Astrocyte (in vitro differentiated cells and primary cell): ENCODE measurements around the gene SLC51B. TPM values are rescaled to one million over a fixed set of nuclear protein-coding genes. Genes with fewer than 3 reads are reported as not detected.

Source experiments
- DNase-seq: peaks from one replicate; pipeline ENCODE4 v3.0.0-alpha.2; 2010; ENCODE audit warnings: low read depth
- FAIRE-seq: peaks from 2 replicates; lab custom pipeline; 2011; peaks lifted over from hg19 to GRCh38; lab: Jason Lieb, UNC
- H2AFZ ChIP-seq: 2 replicates; pipeline ENCODE4 v1.6.0; 2012; ENCODE audit warnings: low read depth, low read length, inconsistent platforms
- H3K27ac ChIP-seq: 2 replicates; pipeline ENCODE4 v1.5.1; 2011; ENCODE audit warnings: low read depth, low read length, inconsistent platforms
- H3K27me3 ChIP-seq: 2 replicates; pipeline ENCODE4 v1.6.0; 2011; ENCODE audit warnings: low read length, inconsistent platforms; ENCODE audit not compliant: insufficient read depth
- H3K36me3 ChIP-seq: 2 replicates; pipeline ENCODE4 v1.5.1; 2011; ENCODE audit warnings: low read length, inconsistent platforms; ENCODE audit not compliant: insufficient read depth
- H3K4me1 ChIP-seq: 2 replicates; pipeline ENCODE4 v1.5.1; 2011; ENCODE audit warnings: low read length, inconsistent platforms; ENCODE audit not compliant: insufficient read depth
- H3K4me2 ChIP-seq: 2 replicates; pipeline ENCODE4 v1.6.0; 2012; ENCODE audit warnings: low read length, inconsistent platforms
- H3K4me3 ChIP-seq: 2 replicates; pipeline ENCODE4 v1.5.1; 2011; ENCODE audit warnings: low read depth, mild to moderate bottlenecking, low read length, inconsistent platforms; ENCODE audit not compliant: insufficient read depth
- H3K79me2 ChIP-seq: 2 replicates; pipeline ENCODE4 v1.6.0; 2012; ENCODE audit warnings: mild to moderate bottlenecking, low read length, inconsistent platforms; ENCODE audit not compliant: insufficient read depth
- H3K9ac ChIP-seq: 2 replicates; pipeline ENCODE4 v1.6.0; 2012; ENCODE audit warnings: mild to moderate bottlenecking, low read length, inconsistent platforms
- H3K9me3 ChIP-seq: 2 replicates; pipeline ENCODE4 v1.5.1; 2012; ENCODE audit warnings: low read depth, mild to moderate bottlenecking, low read length, inconsistent platforms; ENCODE audit not compliant: insufficient read depth
- H4K20me1 ChIP-seq: 2 replicates; pipeline ENCODE4 v1.6.0; 2012; ENCODE audit warnings: low read length, inconsistent platforms; ENCODE audit not compliant: insufficient read depth
- H3K27ac Mint-ChIP-seq: one replicate; pipeline ENCODE4 v1.8.0; 2021; ENCODE audit warnings: mild to moderate bottlenecking, mixed read lengths; ENCODE audit not compliant: unreplicated experiment
- H3K27me3 Mint-ChIP-seq: one replicate; pipeline ENCODE4 v1.8.0; 2021; ENCODE audit warnings: low read depth, mixed read lengths; ENCODE audit not compliant: unreplicated experiment
- H3K36me3 Mint-ChIP-seq: one replicate; pipeline ENCODE4 v1.8.0; 2021; ENCODE audit warnings: low read depth, mixed read lengths; ENCODE audit not compliant: unreplicated experiment
- H3K4me1 Mint-ChIP-seq: one replicate; pipeline ENCODE4 v1.8.0; 2021; ENCODE audit warnings: low read depth, mixed read lengths; ENCODE audit not compliant: unreplicated experiment
- H3K4me3 Mint-ChIP-seq: one replicate; pipeline ENCODE4 v1.8.0; 2021; ENCODE audit warnings: mild to moderate bottlenecking, moderate library complexity, mixed read lengths; ENCODE audit not compliant: unreplicated experiment
- H3K9me3 Mint-ChIP-seq: one replicate; pipeline ENCODE4 v1.8.0; 2021; ENCODE audit warnings: mild to moderate bottlenecking, mixed read lengths; ENCODE audit not compliant: unreplicated experiment
- EZH2 ChIP-seq: IDR thresholded peaks from 2 replicates; pipeline ENCODE4 v1.6.1; 2012; ENCODE audit warnings: mild to moderate bottlenecking, low read length, inconsistent platforms; ENCODE audit not compliant: insufficient read depth
- total RNA-seq: library from RNA; stranded (reverse); gene quantifications from 2 replicates; pipeline ENCODE4 v1.2.1, GENCODE V29; 2021
- TF ChIP-seq, protein P1 (sequence below): IDR thresholded peaks from 2 replicates; pipeline ENCODE4 v1.5.1; 2011; ENCODE audit warnings: low read depth, mild to moderate bottlenecking, inconsistent platforms, low read length, moderate library complexity; ENCODE audit not compliant: insufficient read depth

The SLC51B gene
- total RNA-seq, 1 donor from 2014 or later = not detected

DNA sequence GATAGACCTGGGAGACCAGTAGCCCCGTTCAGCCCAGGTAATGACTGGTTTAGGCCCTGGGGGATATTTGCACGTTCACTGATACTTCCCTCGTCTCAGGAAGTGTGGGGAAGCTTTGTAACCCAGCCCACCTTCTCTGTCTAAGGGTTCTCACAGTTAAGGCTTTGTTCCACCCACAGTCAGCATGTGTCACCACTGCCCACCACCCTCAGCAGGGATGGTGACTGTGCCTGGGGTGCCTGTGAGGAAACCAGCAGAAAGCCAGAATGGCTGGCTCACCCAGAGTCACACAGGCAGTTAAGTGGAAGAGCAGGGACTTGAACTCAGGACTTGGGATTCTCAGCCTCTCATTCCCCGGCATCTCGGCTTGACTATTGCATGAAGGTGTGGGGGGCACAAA, 36.6 kb downstream of the SLC51B start:
- Mint-ChIP-seq H3K36me3 (no peaks in the 10 kb centered on the region), H3K9me3 (no peaks in the 10 kb centered on the region), H3K4me3 (no peak overlapping the region), H3K27me3 (peaks cover 67% of the 10 kb centered on the region), H3K4me1 (peaks cover 9% of the 10 kb centered on the region), H3K27ac (no peak overlapping the region)
- Histone ChIP-seq H3K27me3 (peaks cover 54% of the 10 kb centered on the region), H2AFZ (no peak overlapping the region), H3K4me1 (peaks cover 9% of the 10 kb centered on the region), H3K27ac (no peak overlapping the region), H4K20me1 (no peaks in the 10 kb centered on the region), H3K79me2 (no peaks in the 10 kb centered on the region), H3K4me3 (no peak overlapping the region), H3K9me3 (no peaks in the 10 kb centered on the region), H3K4me2 (no peak overlapping the region), H3K9ac (no peak overlapping the region), H3K36me3 (no peaks in the 10 kb centered on the region)
- DNase-seq (no peak), FAIRE-seq (no peak)
- no peak for TF ChIP-seq EZH2
- TF ChIP-seq, protein P1, sequence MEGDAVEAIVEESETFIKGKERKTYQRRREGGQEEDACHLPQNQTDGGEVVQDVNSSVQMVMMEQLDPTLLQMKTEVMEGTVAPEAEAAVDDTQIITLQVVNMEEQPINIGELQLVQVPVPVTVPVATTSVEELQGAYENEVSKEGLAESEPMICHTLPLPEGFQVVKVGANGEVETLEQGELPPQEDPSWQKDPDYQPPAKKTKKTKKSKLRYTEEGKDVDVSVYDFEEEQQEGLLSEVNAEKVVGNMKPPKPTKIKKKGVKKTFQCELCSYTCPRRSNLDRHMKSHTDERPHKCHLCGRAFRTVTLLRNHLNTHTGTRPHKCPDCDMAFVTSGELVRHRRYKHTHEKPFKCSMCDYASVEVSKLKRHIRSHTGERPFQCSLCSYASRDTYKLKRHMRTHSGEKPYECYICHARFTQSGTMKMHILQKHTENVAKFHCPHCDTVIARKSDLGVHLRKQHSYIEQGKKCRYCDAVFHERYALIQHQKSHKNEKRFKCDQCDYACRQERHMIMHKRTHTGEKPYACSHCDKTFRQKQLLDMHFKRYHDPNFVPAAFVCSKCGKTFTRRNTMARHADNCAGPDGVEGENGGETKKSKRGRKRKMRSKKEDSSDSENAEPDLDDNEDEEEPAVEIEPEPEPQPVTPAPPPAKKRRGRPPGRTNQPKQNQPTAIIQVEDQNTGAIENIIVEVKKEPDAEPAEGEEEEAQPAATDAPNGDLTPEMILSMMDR = no peak

DNA sequence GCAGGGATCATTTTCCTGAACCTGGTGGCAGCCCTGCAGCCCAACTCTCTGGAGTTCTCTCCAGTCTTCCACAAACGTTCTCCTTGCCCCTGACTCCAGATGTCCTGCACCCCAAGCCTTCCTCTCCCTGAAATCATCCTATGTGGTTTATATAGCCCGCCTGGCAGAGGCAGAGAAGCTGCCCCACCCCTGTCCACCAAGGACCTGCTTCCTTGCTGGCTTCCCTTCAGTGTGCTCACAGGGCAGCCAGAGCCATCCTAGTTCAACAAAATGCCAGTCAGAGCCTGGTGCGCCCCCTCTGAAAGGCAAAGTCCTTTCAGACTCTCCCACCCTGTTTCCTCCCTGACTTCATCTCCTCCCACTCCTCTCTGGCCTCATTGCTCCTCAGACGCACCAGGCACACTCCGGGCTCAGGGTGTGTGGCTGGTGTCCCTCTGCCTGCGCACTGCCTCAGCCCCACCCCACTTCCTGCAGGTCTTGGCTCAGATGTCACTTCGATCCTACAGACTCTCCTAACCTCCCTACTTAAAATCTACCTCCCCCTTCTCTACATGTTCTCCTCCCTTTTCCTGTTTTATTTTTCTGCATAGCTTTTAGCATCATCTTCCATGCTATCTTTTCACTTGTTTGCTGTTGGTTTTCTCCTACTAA, 37.2 kb downstream of the SLC51B start:
- H3K4me3 Mint-ChIP-seq = peak overlapping the region; percentile 6
- no peaks in the 10 kb centered on the region for H4K20me1 ChIP-seq
- DNase-seq = no peak
- H3K4me2 ChIP-seq = peak overlapping the region; percentile 33
- no peak overlapping the region for H2AFZ ChIP-seq
- peaks cover 51% of the 10 kb centered on the region for H3K27me3 ChIP-seq
- no peaks in the 10 kb centered on the region for H3K9me3 ChIP-seq
- TF ChIP-seq, protein P1 = no peak
- TF ChIP-seq EZH2 = no peak
- peaks cover 9% of the 10 kb centered on the region for H3K4me1 Mint-ChIP-seq
- no peak overlapping the region for H3K27ac ChIP-seq
- no peaks in the 10 kb centered on the region for H3K79me2 ChIP-seq
- no peak for FAIRE-seq
- H3K36me3 ChIP-seq = no peaks in the 10 kb centered on the region
- no peak overlapping the region for H3K9ac ChIP-seq
- H3K4me1 ChIP-seq = peaks cover 9% of the 10 kb centered on the region
- H3K27me3 Mint-ChIP-seq = peaks cover 73% of the 10 kb centered on the region
- H3K4me3 ChIP-seq = no peak overlapping the region
- H3K9me3 Mint-ChIP-seq = no peaks in the 10 kb centered on the region
- no peaks in the 10 kb centered on the region for H3K36me3 Mint-ChIP-seq
- no peak overlapping the region for H3K27ac Mint-ChIP-seq

DNA sequence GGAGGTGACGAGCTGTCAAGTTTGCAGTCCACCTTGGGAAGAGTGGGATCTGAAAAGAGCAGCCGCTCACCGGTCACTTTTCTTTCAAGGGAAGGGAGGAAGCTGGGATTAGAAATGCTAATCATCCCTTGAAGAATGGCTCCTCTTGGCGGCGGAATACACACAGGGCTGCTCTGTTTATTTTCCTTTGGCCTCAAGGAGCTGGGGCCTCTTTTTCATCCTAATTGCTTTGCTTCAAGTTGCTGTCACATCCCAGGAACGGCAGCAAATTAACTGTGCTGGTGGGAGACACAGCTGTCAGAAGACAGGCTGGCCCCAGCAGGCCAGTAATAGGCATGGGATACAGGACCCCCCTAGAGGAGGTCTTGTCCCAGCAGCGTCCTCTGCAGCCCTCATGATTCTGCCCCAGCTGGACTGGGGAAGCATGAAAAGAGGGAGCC, 38.1 kb downstream of the SLC51B start:
- Histone ChIP-seq H2AFZ (no peak overlapping the region), H3K4me3 (no peak overlapping the region), H3K9me3 (no peaks in the 10 kb centered on the region), H4K20me1 (no peaks in the 10 kb centered on the region), H3K27me3 (peaks cover 44% of the 10 kb centered on the region), H3K36me3 (no peaks in the 10 kb centered on the region), H3K79me2 (no peaks in the 10 kb centered on the region), H3K9ac (no peak overlapping the region), H3K4me1 (peaks cover 9% of the 10 kb centered on the region), H3K4me2 (peak overlapping the region; percentile 6), H3K27ac (no peak overlapping the region)
- Mint-ChIP-seq H3K36me3 (no peaks in the 10 kb centered on the region), H3K9me3 (no peaks in the 10 kb centered on the region), H3K27ac (no peak overlapping the region), H3K4me1 (peaks cover 9% of the 10 kb centered on the region), H3K4me3 (no peak overlapping the region), H3K27me3 (peaks cover 73% of the 10 kb centered on the region)
- DNase-seq = peak; percentile 45
- no peak for TF ChIP-seq EZH2
- TF ChIP-seq, protein P1 = peak; percentile 37
- FAIRE-seq = no peak
